Measurements from ENCODE around the gene ARSB.
"Not testable (repeated sequence)": the region's sequence is repeated elsewhere in the genome, so short reads cannot be mapped to it uniquely, and the experiment has no call there.

ARSB gene

DNA sequence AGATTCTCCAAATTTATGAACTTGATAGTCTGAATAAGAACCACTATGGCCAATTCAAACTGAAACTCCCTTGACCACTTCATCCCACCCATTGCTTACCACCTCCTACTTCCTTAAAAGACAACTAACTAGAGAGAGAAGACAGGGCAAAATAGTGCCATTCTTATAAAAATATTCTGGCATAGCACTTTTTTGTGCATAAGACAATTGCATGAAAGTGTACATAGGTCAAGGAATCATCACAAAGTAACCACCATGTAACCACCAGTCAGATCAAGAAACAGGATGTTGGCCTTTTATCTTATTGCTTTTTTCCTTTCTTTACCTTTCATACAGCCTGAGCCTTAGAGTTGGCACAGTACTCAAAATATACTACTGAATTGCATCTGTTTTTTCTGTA lies 8.1 kb upstream of the ARSB start:
- DNase-seq: no peak

DNA sequence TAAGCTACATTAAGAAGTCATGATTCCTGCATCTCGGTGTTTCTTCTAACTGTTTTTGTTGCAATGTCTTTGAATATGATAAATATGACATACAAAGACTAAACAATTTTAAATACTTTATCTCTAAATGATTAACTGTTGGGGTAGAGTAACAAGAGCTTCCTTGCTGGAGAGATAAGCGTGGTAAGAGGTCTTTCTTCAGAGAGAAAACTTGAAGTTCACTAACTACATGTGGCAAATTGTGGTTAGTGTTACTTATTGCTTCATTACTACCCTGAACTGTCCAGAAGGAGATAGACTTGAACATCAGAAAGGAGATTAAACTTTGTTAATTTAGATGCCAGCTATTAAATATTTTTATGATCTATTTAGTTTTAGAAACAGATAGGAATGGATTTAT lies 7.0 kb upstream of the ARSB start:
- no peak for DNase-seq

DNA sequence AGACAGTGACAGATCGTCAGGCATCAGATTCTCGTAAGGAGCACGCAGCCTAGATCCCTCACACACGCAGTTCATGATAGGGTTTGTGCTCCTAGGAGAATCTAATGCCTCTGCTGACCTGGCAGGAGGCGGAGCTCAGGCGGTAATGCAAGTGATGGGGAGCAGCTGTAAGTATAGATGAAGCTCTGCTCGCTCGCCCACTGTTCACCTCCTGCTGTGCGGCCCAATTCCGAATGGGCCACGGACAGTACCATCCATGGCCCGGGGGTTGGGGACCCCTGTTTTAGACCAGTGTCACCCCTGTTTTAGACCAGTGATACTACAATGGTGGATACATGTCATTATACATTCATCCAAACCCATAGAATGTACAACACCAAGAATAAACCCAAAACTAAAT lies 4.0 kb upstream of the ARSB start:
- no peak for DNase-seq

DNA sequence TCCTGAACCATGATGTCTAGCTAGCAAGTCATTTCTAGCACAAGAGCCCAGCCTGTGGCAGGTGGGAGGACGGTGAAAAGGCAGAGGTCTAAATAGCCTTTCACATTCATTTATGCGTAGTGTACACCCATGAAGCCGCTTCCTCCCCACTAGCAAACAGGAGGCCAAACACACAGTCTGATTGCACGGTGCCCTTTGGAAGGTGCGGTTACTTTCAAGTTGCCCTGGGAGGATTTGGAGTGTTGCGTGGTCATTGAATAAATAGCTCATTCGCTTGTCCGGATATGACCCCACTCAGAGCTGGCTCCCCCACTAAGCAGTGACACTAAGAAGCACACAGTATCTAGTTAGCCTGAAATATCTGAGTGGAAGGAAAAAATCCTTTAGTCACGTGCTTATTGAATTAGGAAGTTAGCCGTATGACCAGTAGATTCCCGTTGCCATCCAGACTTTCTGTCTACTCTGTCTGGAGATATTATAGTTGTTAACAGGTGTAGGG lies 664 bp upstream of the ARSB start:
- DNase-seq: no peak

DNA sequence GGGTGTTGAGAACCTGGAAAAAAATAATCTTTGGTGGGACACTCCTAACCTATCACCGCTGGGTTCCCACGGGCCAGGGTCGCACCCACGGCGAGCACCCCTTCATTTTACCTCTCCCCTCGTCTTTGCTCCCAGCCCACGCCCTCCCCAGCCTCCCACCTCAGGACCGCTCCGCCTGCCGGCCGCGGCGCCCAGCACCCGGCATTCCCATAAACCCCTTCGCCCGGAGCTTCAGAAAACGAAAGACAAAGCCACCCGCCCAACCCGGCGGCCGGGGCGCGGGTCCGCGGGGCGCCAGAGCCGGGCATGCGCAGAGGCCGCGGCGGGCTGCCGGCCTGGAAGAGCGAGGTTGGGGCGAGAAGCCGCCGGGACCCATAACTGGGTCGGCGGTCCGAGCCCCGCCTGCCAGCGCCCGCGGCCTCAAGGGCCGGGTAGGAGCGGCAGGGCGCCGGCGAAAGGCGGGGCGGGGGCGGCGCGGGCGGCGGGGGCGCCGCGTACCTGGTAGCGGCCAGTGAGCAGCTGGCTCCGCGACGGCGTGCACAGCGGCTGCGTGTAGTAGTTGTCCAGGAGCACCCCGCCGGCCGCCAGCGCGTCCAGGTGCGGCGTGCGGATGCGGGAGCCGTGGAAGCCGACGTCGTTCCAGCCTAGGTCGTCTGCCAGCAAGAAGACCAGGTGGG lies 533 bp downstream of the ARSB start:
- peak; percentile 94 for DNase-seq

DNA sequence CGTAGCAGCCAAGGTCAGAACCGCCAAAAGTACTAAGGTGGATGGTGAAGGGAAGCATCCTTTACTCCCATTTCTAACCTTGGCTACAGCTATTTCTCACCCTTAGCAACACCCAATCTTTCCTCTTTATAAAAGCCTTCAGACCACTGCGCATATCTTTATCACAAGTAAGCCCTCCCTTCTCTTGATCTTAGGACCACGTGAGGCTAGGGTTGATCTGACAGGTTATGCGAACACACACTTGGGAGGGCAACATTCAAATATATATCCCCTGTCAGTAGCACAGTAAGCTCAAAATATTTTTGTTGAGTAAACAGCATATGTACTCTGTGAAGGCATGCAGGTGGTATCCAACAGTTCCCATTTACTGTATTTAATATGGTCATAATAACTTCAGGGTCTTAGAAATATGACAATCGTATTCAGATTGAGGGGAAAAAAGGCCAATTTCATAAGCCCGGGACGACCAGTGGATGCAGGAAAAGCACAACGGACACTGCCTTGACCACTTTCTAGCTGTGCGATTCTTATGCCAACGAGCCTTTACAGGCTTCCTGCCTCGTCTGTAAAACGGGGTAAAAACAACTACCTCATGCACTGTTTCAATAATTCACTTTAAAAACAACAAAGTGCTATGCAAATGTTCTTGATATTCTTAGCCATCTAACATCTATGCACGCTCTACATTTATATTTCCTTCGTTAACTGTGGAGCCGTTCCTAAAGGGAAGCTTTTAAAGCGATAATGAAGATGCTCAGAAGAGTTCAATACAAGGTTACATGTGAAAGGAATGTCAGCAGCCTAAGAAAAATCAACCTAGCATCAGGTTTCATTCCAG lies 1.3 kb downstream of the ARSB start:
- no peak for DNase-seq

DNA sequence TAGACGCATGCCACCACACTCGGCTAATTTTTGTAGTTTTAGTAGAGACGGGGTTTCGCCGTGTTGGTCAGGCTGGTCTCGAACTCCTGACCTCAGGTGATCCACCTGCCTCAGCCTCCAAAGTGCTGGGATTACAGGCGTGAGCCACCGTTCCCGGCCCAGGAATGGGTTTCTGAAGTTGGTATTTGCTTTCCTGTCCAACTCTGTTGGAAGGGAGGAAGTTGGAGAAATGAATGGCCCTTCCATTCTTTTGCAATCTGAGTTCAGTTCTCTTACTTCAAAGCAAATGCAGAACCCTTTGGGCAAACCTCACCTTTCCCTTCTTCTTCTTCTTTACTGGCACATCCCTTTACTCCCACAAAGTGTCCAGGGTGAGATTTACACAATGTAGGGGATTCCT lies 1.9 kb downstream of the ARSB start:
- DNase-seq: not testable (repeated sequence)

DNA sequence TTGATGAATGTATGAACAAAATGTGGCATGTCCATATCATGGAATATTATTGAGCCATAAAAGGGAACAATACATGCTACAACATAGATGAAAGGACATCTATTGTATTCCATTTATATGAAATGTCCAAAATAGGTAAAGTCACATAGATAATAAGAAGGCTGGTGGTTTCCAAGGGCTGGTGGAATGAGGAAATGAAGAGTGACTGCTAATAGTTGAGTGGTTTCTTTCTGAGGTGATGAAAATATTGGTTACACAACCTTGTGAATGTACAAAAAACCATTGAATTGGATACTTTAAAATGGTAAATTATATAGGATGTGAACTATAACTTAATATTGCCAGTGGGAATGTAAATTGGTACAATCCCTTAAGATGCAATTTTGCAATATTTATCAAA lies 5.2 kb downstream of the ARSB start:
- no peak for DNase-seq

DNA sequence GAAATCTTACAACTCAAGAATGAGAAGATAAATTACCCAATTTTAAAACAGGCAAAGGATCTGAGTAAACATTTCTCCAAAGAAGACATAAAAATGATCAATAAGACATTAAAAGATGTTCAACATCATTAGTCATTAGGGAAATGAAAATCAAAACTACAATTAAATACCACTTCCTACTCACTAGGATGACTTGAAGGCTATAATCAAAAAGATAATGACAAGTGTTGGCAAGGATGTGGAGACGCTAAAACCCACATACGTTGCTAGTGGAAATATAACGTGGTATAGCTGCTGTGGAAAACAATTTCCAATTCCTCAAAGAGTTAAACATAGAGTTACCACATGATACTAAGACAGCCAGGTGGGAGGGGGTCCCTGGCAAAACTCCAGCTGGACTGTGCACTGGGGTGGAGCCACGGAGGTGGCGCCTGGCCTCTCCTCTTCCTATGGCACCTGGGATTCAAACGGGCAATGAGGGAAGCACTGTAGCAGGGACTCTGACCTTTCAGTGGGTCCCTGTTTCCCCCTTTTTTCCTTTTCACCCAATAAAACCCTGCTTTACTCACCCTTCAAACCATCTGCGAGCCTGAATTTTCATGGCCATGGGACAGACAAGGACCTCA lies 5.9 kb downstream of the ARSB start:
- no peak for DNase-seq

DNA sequence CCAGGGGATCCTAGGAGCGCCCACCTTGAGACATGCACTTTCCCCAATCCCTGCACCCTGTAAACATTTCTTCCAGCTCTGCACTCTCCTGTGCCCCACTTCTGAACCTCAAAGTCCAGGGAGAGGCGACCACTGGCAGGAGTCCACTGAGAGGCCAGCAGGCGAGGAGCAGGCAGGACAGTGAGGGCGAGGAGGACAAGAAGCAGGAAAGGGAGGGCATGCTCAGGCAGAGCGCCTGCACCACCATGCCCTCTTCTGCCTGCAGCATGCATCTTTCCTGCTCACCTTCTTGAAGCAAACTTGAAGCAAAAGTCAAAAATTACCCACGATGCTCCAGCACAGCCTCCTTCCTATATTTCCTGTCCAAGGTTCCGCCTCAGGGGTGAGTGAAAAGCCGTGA lies 10.1 kb downstream of the ARSB start:
- DNase-seq: no peak

DNA sequence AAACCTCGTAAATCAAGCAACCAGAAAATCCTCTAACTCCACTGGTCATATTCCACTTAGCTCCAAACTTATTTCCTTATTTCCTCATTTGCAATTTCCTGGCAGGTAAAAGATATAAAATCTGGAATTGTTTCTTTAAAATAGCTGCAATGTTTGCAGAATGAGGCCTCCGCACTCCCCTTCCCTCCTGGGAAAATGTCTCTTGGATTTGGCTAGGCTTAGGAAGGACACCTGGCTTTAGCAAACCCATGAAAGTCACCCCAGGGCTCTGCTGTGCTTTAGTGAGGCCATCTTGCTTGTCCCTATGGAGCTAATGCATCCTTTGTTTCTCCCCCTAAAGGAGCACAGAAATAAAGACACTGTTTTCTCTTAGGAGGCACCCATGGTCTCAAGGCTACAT lies 10.5 kb downstream of the ARSB start:
- DNase-seq: no peak

DNA sequence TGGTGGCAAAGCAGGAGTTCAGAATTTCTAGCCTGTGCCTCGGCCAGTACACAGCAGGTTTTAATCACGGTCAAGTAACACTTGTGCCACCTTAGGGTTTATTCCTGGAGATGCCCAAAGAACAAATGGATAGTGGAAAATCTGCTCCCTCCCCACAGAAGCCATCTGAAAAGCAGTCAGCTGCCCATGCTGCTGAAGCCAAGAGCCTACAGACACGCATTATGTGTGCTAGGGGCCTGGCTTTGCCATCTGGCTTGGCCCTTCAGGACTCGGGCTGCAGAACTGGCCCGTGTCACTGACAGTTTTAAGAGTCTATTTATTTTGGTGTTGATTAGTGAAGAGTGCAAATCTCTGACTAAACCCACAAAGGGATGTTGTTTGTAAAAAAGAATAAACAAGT lies 11.1 kb downstream of the ARSB start:
- peak; percentile 74 for DNase-seq

DNA sequence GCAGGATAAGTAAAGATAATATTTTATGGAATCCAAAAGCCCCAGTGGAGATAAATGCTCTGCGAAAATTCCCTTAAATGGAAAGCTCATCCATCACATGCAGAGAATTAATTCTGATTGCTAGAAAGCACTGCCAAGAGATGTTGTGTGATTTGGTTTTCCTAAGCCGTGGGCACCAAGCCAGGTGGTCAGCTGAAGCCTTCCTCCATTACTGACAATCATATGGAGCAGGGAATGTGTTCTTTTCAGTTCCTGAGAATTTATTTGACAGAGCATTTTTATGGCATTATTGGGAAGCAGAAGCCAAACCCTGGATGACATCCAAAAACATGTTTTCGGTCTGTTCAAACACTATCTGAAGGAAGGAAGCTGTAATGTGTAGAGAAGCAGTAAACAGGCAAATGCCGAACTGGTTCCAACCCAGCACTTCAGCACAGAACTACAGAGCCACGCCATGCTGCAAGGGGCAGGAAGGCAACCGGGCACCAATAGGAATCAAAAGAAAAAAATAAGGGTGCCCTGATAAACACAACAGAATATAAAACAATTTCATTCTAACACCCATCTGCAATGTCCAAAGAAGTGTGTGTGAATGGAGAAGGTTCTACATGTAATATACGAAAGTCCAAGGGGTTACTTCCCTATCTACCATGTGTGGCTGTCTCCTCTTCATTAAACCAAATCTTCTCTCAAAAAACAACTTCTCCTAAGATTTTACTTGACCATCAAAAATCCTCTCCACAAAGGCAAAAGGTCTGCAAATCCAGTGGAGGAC lies 12.3 kb downstream of the ARSB start:
- DNase-seq: peak; percentile 82

DNA sequence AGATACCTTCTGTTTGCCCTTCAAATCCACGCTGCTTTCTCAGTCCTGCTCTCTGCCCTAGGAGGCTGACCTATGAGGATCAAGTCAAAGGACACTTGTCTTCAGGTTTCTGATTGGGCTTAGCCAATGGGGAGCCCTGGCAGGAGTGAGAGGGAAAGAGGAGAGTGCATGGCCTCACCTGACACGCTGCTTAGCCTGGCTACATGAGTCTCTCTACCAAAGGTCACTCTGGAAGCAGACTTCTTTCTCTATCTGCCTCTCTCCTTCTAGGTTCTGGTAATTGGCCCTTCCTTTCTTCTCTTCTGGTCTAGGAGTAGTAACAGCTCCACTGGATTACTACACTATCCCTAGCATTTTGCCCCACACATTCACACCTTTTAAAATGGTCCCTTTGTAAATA lies 13.1 kb downstream of the ARSB start:
- no peak for DNase-seq

DNA sequence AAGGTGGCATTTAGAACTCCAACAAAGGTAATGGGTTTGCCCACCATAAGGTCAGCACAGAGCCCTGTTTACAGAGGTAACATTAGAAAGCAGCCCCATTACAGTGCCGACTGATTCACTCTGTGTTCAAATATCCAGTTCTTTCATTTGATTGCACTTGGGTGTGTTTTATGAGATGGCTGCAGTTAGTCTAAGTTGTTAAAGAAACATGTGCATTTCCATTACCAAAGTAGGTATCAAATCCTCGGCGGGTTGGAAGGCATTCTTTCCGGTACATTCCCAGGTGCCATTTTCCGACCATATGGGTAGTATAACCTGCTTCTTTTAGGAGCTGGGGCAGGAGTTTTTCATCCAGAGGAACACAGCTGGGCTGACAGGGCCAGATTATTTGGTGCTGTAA lies 16.3 kb downstream of the ARSB start:
- no peak for DNase-seq

DNA sequence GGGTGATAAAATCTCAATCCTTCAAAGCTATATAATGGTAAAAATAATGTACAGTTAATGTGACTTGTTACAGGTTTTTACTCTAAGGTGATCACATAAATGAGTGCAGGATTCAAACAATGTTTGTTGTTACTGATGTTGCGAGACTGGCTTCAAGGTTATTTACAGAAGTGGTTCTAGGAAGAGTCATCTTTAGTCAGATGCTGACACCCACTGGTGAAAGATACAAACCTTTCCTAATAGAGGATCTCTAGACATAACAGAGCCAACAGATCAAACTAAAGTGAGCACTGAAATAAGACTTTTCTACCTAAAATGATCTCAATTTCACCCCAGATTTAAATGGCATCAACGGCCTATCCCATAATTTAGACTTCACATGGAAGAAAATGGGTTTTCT lies 20.2 kb downstream of the ARSB start:
- DNase-seq: no peak

DNA sequence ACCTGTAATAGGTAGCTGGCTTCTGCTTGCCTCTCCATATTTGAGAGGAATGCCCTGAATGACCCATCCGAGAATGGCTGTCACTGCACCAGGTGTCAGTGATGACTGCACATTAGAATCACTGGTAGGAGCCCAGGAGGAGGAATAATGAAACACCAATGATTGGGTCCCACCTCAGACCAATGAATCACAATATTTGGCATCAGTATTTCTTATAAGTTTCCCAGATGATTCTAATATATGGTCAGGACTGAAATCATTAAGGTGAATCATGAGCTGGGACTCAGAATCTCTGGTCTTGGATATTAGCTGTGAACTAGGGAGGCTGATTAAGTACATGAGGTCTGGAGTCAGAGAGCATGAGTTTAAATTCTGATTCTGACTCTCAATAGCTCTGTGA lies 23.4 kb downstream of the ARSB start:
- no peak for DNase-seq

DNA sequence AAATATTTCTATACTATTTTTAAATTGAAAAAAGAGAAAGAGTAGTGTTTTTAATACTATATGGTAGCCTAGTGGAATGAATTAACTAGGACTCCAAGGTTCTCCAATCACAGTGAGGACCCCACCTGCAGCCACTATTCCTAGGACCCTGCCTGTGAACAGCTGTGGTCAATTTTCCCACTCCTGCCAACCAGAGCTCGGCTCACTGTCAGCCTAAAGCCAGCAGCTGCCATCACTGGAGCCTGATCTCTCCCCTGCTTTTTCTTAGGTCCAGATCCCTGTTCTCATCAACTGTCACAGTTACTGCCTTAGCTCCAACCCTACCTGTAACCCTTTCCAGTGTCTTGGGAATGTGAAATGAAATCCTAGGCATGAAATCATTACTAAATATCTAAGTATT lies 25.3 kb downstream of the ARSB start:
- peak; percentile 41 for DNase-seq

DNA sequence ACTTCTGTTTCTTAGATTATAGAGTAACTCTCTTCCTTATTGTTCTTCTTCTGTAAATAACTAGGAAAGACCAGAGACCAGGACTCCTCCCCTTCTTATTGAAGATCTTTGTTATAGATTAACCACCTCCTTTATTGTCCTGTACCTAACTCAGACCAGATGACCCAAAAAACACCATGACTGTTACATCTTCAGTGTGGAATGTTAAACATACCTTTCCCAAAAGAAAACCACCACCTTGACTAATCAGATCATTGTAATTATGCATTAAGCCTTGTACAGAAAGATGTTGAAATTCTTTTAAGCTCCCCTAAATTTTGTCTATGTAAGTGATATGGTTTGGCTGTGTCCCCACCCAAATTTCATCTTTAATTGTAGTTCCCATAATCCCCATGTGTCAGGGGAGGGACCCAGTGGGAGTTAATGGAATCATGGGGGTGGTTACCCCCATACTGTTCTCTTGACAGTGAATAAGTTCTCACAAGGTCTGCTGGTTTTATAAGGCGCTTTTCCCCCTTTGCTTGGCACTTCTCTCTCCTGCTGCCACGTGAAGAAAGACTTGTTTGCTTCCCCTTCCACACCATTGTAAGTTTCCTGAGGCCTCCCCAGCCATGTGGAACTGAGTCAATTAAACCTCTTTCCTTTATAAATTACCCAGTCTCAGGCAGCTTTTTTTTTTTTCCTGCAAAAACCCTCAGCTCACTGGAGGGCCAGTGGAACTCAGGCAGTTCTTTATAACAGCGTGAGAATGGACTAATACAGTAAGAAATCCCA lies 26.3 kb downstream of the ARSB start:
- DNase-seq: no peak

DNA sequence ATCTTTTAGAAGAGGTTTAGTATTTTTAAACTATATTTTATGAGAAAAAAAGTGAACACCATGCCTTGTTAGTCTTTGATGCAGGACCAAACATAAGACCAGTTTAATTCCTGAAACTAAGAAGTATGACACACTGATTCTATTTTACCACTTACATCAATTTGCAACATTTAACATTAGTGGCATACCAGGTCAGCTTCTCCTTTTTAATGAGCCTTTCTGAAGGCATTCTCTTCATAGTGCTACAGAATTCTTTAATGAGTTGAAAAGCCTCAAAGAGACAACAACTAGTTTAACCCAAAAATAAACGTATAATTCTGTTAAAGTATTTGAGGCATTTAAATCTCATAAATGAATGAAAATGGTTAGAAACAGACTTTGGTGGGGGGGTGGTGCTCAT lies 28.2 kb downstream of the ARSB start:
- DNase-seq: no peak

DNA sequence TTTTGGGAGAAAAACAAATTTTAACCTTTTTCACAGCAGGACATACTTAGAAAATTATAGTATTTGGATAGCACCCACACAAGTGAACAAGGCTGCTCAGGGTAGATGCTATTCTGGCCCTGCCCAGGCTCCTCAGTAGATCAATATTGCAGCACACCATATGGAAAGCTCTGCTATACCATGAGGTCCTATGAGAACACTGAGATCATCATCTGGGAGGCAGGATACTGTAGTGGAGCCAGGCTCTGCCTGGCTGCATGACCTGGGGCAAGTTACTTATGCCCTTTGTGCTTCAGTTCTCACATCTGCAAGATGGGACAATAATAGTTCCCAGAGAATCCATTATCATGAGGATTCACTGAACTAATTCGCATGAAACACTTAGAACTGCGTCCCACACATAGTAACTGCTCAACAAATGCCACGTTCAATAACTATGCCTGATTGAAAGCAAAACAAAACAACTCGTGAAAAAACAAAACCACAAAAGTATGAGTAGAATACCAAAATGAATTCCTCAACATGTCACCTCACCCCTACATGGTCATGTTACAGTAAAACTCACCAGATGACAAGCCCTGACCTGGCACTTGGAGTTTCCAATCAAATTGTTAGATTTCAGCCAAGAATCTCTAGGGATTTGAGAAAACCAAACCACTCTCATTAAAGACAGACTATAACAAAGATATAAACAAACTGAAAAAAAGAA lies 31.9 kb downstream of the ARSB start:
- no peak for DNase-seq

DNA sequence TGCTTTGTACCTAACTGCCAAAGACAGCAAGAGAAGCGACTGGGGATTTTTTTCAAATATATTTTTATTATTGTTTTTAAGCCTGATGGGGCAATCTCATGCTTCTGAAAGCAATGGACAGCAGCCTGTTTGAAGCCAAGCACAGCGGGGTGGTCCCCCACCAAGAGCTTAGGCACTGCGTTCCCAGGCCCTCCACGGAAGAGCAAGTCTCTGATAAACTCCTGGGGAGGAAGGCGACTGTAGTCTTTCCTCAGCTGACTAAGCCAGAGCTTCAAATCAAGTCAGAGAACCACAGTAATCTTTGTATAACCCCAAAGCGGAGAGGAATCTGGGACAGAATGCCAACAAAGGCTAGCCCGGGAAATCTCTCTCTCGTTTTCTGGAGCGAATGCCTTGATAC lies 54.4 kb downstream of the ARSB start:
- DNase-seq: no peak
